Adrenal gland (tissue), 5 donors: ENCODE measurements around the gene MTMR10.

Experiments used
- POLR2A ChIP-seq, 2 donors: fragments of 450-650 bp; IDR thresholded peaks; one replicate each; pipeline ENCODE4 v1.6.1; 2017; ENCODE audit warnings: antibody characterized with exemption in 2 of 2, mild to moderate bottlenecking in 2 of 2, moderate library complexity in 1 of 2
- TF ChIP-seq, protein P1 (sequence below), 6 experiments: fragments of 450-650 bp in 4 of 6; fragments of 200-600 bp in 2 of 6; sonication (generic) in 1 of 6; IDR thresholded peaks; 1 replicate in 5 of 6; 2 replicates in 1 of 6; pipeline versions ENCODE4 v1.5.1 to v1.8.0; 2016 to 2021; ENCODE audit warnings: antibody characterized with exemption in 6 of 6, mild to moderate bottlenecking in 2 of 6, moderate library complexity in 1 of 6
- donor health status: DM: no; HTN: no; CAD: no.

DNA sequence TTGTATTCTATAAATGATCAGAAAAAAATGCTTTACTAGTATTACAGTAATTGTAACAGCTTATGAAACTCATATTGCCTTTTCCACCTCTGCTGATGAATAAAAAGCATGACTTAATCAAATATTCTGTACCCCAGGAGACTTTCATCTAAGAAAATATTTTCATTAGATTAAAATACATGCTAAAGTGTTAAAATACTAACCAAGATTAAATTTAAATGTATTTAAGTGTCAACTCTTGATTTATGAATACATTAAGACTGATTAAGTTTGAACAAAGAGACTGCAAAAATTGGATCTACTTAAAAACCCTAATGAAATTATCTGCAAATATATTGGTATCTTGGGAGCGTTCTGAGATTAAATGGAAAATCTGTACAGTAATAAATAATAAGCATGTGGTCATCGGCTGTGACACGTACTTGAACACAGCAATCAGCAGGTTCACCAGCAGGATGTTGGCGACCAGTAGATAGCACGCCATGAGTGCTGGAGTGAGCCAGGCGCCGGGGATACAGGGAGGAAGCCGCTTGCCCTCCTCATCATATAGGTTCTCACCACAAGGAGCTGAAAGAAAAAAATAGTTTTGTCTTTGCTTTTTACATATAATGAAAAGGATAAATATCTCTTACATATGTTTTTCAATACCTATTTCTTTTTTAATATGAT is 36.6 kb upstream of the MTMR10 start:
- TF ChIP-seq, protein P1, sequence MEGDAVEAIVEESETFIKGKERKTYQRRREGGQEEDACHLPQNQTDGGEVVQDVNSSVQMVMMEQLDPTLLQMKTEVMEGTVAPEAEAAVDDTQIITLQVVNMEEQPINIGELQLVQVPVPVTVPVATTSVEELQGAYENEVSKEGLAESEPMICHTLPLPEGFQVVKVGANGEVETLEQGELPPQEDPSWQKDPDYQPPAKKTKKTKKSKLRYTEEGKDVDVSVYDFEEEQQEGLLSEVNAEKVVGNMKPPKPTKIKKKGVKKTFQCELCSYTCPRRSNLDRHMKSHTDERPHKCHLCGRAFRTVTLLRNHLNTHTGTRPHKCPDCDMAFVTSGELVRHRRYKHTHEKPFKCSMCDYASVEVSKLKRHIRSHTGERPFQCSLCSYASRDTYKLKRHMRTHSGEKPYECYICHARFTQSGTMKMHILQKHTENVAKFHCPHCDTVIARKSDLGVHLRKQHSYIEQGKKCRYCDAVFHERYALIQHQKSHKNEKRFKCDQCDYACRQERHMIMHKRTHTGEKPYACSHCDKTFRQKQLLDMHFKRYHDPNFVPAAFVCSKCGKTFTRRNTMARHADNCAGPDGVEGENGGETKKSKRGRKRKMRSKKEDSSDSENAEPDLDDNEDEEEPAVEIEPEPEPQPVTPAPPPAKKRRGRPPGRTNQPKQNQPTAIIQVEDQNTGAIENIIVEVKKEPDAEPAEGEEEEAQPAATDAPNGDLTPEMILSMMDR (IDR thresholded peaks at IDR 0.05) = no peak
- no peak for TF ChIP-seq POLR2A (IDR thresholded peaks at IDR 0.05)
